ENCODE data around the gene COPZ1. TPM values are rescaled to one million over a fixed set of nuclear protein-coding genes. Genes with fewer than 3 reads are reported as not detected.

COPZ1 gene
- total RNA-seq, 3 donors from 2014 or later (not counting 1 experiment from before 2014, with no cell fraction given) = 66.3 to 83.6 (median 79.7) TPM

GRCh38 chr12:54386403-54387113 lies 61.6 kb downstream of the COPZ1 start:
- ATAC-seq (no peak), DNase-seq (no peak)
- WGBS (ENCODE audit: insufficient coverage) = 92% methylated on average over 3 of the region's 3 CpGs
- Histone ChIP-seq H3K36me3 (ENCODE audit: control insufficient read depth, insufficient read depth, low read length) (no peaks in the 10 kb centered on the region), H3K4me1 (ENCODE audit: control insufficient read depth, insufficient read depth, low read length) (peaks cover 44% of the 10 kb centered on the region), H3K9me3 (ENCODE audit: control insufficient read depth, insufficient read depth, low read length) (no peaks in the 10 kb centered on the region), H3K4me3 (ENCODE audit: low read length) (no peak overlapping the region), H3K27me3 (ENCODE audit: control insufficient read depth, insufficient read depth, low read length) (no peaks in the 10 kb centered on the region), H3K27ac (ENCODE audit: low read length) (no peak overlapping the region)
- Mint-ChIP-seq H3K9me3 (no peaks in the 10 kb centered on the region), H3K4me1 (peaks cover 1 to 16% of the 10 kb centered on the region in 2 donors), H3K36me3 (no peaks in the 10 kb centered on the region), H3K4me3 (no peak overlapping the region), H3K27me3 (ENCODE audit: low read depth in 2 of 2) (no peaks in the 10 kb centered on the region), H3K27ac (no peak overlapping the region)
- no peak for TF ChIP-seq CTCF (IDR thresholded peaks at IDR 0.05)
- intact Hi-C loops (cut with micrococcal nuclease) = no loop called here

- no peak overlapping the region for H3K4me3 ChIP-seq (ENCODE audit: low read length)
- 95% methylated on average over 3 of the region's 3 CpGs for WGBS (ENCODE audit: insufficient coverage)
- ATAC-seq (no peak), DNase-seq (no peak)
- Mint-ChIP-seq H3K27me3 (ENCODE audit: low read depth in 2 of 2) (no peaks in the 10 kb centered on the region), H3K4me3 (no peak overlapping the region), H3K27ac (no peak overlapping the region), H3K36me3 (no peaks in the 10 kb centered on the region), H3K4me1 (peaks cover 6 to 22% of the 10 kb centered on the region in 2 donors), H3K9me3 (no peaks in the 10 kb centered on the region)
- H3K27me3 ChIP-seq (ENCODE audit: control insufficient read depth, insufficient read depth, low read length) = no peaks in the 10 kb centered on the region
- no peak overlapping the region for H3K27ac ChIP-seq (ENCODE audit: low read length)
- no peaks in the 10 kb centered on the region for H3K9me3 ChIP-seq (ENCODE audit: control insufficient read depth, insufficient read depth, low read length)
- intact Hi-C loops (cut with micrococcal nuclease) = no loop called here
- H3K36me3 ChIP-seq (ENCODE audit: control insufficient read depth, insufficient read depth, low read length) = peaks cover 2% of the 10 kb centered on the region
- peaks cover 49% of the 10 kb centered on the region for H3K4me1 ChIP-seq (ENCODE audit: control insufficient read depth, insufficient read depth, low read length)
- TF ChIP-seq CTCF (IDR thresholded peaks at IDR 0.05) = no peak
Measured at GRCh38 chr12:54387114-54387467, 62.2 kb downstream of the COPZ1 start.

GRCh38 chr12:54388237-54389133 lies 63.6 kb downstream of the COPZ1 start:
- TF ChIP-seq CTCF (IDR thresholded peaks at IDR 0.05) = no peak
- 57% methylated on average over 2 of the region's 4 CpGs for WGBS (ENCODE audit: insufficient coverage)
- Histone ChIP-seq H3K36me3 (ENCODE audit: control insufficient read depth, insufficient read depth, low read length) (peaks cover 3% of the 10 kb centered on the region), H3K4me1 (ENCODE audit: control insufficient read depth, insufficient read depth, low read length) (peaks cover 56% of the 10 kb centered on the region), H3K27ac (ENCODE audit: low read length) (no peak overlapping the region), H3K27me3 (ENCODE audit: control insufficient read depth, insufficient read depth, low read length) (no peaks in the 10 kb centered on the region), H3K9me3 (ENCODE audit: control insufficient read depth, insufficient read depth, low read length) (no peaks in the 10 kb centered on the region), H3K4me3 (ENCODE audit: low read length) (no peak overlapping the region)
- DNase-seq = no peak
- no peaks in the 10 kb centered on the region for H3K36me3 Mint-ChIP-seq
- H3K4me1 Mint-ChIP-seq = peaks cover 11 to 23% of the 10 kb centered on the region in 2 donors
- H3K27ac Mint-ChIP-seq = peak overlapping the region in 1 of 2 donors; percentile 17
- no peak for ATAC-seq
- intact Hi-C loops (cut with micrococcal nuclease) = no loop called here
- H3K27me3 Mint-ChIP-seq (ENCODE audit: low read depth in 2 of 2) = no peaks in the 10 kb centered on the region
- H3K4me3 Mint-ChIP-seq = peak overlapping the region; percentile 25
- H3K9me3 Mint-ChIP-seq = no peaks in the 10 kb centered on the region
